HG03457 (cell line): ENCODE results near the gene AP4E1.
"Not testable (repeated sequence)": the region's sequence is repeated elsewhere in the genome, so short reads cannot be mapped to it uniquely, and the experiment has no call there.

Experiments used
- ATAC-seq: cut with Tn5 transposase; IDR thresholded peaks from one replicate; pipeline ENCODE4 v1.9.1; 2021; ENCODE audit warnings: moderate number of reproducible peaks; ENCODE audit not compliant: unreplicated experiment

AP4E1 gene

GRCh38 chr15:50943638-50944037, 35.2 kb downstream of the AP4E1 start:
- ATAC-seq, result no peak

GRCh38 chr15:50944672-50945071, 36.2 kb downstream of the AP4E1 start:
- ATAC-seq, result no peak

DNA sequence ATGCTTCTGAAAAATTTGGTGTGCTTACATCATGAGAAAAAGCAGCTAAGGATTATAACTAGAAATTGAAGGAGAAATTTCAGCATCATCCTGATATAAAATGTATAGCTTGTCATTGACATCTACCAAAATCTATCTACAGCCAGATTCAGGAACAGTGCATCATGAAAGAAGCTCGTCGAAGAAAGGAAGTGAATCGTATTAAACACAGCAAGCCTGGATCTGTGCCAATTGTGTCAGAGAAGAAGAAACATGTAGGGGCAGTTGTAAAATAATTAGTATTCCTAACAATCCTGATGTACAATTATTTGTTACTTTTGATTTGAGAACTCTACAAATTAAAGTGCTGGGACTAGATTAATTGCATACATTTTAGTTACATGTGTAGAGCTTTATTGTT, 37.2 kb downstream of the AP4E1 start:
- no peak for ATAC-seq

DNA sequence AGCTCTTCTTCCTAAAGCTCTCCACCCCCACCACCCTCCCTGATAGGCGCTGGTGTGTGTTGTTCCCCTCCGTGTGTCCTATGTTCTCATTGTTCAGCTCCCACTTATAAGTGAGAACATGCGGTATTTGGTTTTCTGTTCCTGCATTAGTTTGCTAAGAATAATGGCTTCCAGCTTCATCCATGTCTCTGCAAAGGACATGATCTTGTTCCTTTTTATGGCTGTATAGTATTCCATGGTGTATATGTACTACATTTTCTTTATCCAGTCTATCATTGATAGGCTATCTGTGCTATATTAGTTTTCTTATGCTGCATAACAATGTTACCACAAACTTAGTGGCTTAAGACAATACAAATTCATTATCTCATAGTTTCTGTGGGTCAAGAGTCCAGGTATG, 42.3 kb downstream of the AP4E1 start:
- ATAC-seq, result not testable (repeated sequence)

GRCh38 chr15:50953302-50953701, 44.8 kb downstream of the AP4E1 start:
- no peak for ATAC-seq

- not testable (repeated sequence) for ATAC-seq
These were observed 46.4 kb downstream of the AP4E1 start for GRCh38 chr15:50954837-50955236.

DNA sequence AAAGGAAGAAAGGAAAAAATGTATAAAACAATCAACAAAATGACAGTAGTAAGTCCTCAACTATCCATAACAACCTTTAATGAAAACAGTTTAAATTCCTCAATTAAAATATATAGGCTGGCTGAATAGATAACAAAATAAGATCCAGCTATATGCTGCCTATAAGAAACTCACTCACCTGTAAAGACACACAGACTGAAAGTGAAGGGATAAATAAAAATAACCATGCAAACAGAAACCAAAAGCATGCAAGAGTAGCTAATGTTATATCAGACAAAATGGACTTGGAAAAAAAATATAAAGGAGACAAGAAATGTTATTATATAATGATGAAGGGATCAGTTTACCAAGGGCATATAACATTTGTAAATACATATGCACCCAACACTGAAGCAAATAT, 51.2 kb downstream of the AP4E1 start:
- ATAC-seq, result no peak

- ATAC-seq, result no peak
These were observed 55.6 kb downstream of the AP4E1 start for GRCh38 chr15:50964075-50964474.

DNA sequence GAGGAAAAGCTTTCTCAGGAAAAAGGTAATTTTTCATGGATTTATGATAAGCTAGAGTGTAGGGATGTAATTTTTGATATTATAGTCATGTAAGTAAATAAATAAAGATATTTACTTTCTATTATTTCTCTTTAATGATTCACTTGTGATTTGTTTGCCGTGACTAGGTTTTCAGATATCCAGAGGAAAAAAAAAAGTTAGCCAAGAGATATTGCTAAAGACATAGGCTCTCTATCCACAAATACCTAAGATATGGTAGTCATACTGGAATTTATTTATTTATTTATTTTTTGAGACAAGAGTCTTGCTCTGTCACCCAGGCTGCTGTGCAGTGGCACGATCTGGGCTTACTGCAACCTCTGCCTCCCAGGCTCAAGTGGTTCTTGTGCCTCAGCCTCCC, 59.9 kb downstream of the AP4E1 start:
- ATAC-seq, result no peak

GRCh38 chr15:50970524-50970923, 62.0 kb downstream of the AP4E1 start:
- no peak for ATAC-seq

DNA sequence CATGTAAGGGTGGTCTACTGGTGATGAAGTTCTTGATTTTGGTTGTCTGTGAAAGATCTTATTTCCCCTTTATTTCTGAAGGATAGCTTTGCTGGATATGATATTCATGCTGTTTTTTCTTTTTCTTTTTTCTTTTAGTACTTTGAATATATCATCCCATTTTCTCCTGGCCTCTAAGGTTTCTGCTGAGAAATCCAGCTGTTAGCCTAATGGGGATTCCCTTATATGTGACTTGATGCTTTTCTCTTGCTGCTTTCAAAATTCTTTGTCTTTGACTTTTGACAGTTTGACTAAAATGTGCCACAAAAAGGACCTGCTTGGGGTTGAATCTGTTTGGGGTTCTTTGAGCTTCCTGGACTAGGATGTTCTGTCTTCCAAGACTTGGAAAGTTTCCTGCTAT, 62.6 kb downstream of the AP4E1 start:
- no peak for ATAC-seq

DNA sequence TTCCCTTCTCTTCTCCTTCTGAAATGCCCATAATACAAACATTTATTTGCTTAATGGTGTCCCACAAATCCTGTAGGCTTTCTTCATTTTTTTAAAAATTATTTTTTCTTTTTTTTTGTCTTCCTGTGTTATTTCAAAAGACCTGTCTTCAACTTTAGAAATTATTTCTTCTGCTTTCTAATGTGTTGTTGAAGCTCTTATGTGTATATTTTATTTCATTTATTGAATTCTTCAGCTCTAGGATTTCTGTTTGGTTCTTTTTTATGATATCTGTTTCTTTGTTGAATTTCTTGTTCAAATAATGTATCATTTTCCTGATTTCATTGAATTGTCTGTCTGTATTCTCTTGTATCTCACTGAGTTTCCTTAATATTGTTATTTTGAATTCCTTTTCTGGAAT, 63.1 kb downstream of the AP4E1 start:
- ATAC-seq, result no peak

DNA sequence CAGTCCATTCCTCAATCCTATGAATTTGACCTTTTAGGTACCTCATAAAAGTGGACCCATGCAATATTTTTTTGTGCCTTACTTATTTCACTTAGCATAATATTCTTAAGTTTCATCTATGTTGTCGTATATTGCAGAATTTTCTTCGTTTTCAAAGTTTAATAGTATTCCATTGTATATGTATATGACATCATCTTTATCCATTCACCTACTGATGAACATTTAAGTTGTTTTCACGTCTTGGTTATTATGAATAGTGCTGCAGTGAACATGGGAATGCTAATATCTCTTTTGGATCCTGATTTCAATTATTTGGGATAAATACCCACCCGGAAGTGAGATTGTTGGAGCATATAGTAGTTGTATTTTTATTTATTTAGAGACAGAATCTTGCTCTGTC, 65.1 kb downstream of the AP4E1 start:
- ATAC-seq, result no peak

- ATAC-seq, result no peak
These were observed 68.7 kb downstream of the AP4E1 start for GRCh38 chr15:50977162-50977561.

DNA sequence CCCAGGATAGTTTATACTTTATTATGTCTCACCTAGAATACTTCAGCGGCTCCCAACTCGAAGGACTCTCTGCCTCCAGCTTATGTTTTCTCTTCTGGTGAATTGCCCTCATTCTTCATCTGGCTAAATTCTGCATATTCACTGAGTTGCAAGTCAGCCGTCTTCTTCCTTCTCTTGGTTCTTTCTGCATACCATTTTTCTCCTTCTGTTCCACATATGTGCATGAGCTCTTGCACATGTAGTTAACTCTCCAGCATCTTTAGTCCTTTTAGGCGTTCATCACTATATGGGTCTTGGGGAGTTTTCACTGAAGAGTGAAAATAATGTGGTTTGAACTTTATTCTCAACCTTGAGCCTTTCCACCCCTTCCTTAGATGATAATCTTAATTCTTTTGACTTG, 70.1 kb downstream of the AP4E1 start:
- ATAC-seq, result no peak

DNA sequence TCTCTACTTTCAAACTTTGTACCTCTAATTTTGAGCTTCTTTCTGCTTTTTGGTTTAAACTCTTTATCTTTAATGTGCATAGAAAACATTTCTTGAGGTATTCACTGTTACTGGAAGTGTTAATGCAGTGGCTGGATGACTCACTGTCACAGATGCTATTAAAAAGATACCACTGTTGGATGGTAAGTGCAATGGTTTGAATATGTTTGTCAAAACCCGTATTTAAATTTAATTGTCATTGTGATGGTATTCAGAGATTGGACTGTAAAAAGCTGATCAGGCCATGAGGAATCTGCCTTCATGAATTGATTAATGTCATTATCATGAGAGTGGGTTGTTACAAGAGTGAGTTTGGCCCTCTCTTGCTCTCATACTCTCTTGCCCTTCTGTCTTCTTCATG, 70.6 kb downstream of the AP4E1 start:
- no peak for ATAC-seq

- ATAC-seq, result no peak
These were observed 85.1 kb downstream of the AP4E1 start for GRCh38 chr15:50993598-50993997.

- ATAC-seq, result no peak
These were observed 88.2 kb downstream of the AP4E1 start for GRCh38 chr15:50996641-50997040.

GRCh38 chr15:50997371-50998051, 89.0 kb downstream of the AP4E1 start:
- ATAC-seq, result no peak

DNA sequence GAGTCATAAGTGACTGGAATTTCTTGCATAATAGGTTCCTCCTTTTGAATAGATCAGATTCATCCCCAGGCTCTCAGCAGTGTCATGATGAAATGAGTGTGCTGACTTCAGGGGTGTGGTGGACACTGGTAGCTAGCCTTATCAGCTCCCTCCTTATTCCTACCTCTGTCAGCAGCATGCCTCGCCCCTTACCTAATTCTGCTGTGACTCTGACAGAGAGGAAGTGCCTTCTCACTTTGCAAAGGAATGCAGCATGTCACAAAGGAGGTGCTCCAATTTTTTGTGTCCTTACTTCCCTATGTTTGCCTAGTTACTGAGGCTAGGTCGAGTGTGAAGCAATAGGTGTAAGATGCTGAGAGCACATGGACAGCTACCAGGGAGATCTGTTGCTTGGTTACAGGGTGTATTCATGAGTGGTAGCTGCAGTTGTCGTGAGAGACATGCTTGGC, 95.6 kb downstream of the AP4E1 start:
- no peak for ATAC-seq

DNA sequence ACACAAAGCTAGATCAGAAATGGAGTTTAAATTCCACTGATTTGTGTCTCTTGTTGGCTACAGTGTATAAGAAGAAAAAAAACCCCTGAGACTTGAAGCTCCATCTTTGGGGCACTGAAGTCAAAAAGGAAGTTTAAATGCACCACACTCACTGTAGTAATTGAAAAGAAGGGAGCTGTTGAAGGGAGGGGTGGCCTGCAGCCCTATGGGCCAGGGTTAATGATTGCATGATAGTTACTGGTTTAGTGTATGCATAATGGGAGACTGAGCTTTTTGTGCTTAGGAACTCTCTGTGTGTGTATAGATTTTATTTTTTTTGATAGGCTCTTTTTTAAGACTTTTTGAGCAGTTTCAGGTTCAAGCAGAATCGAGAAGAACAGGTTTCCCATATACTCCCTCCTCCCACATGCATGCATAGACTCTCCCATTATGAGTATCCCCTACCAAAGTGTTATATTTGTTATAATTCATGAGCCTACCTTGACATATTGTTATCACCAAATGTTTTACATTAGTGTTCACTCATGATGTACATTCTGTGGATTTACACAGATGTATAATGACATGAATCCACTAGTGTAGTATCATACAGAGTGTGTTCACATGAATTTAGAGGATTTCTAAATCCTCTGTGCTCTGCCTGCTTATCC, 98.0 kb downstream of the AP4E1 start:
- no peak for ATAC-seq

DNA sequence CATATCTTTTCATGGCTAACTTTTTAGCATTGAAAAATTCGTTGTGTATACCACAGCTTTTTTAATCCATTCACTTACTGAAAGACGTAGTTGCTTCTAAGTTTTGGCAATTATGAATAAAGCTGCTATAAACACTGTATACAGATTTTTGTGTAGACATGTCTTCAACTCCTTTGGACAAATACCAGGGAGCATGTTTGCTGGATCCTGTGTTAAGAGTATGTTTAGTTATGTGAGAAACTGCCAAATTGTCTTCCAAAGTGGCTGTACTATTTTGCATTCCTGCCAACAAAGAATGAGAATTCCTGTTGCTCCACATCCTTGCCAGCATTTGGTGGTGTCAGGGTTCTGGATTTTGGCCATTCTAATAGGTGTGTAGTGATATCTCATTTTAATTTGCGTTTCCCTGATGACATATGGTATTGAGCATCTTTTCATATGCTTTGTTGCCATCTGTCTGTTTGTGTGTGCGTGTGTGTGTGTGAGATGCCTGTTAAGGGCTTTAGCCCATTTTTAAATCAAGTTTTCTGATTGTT, 98.7 kb downstream of the AP4E1 start:
- ATAC-seq, result no peak

- no peak for ATAC-seq
These were observed 102.7 kb downstream of the AP4E1 start for GRCh38 chr15:51011212-51011611.
